K562 (cell line): ENCODE data around the gene ZNF599. TPM values are rescaled to one million over a fixed set of nuclear protein-coding genes. Genes with fewer than 3 reads are reported as not detected.
A peak's percentile ranks its signal among the peaks of the same experiment; 100 is the strongest.

Experiments
- ATF1 ChIP-seq, 2 experiments: fragments of 450-650 bp in 1 of 2; IDR thresholded peaks; 2 replicates each; pipeline ENCODE4 v1.6.1; 2016; ENCODE audit warnings: missing compliant biosample characterization in 1 of 2, missing genetic modification characterization in 1 of 2
- DACH1 ChIP-seq: fragments of 450-650 bp; IDR thresholded peaks from 2 replicates; pipeline ENCODE4 v1.6.1; 2018; ENCODE audit not compliant: partially characterized antibody
- DIDO1 ChIP-seq: fragments of 450-650 bp; IDR thresholded peaks from 2 replicates; pipeline ENCODE4 v1.6.1; 2016; ENCODE audit warnings: low read depth, missing biosample characterization, missing genetic modification characterization
- KAT7 ChIP-seq: sonication (generic); formaldehyde crosslinking; IDR thresholded peaks from 2 replicates; pipeline ENCODE4 v1.8.0; 2022; ENCODE audit warnings: missing genetic modification reagents, mild to moderate bottlenecking, borderline replicate concordance
- NKRF ChIP-seq: fragments of 450-650 bp; IDR thresholded peaks from 2 replicates; pipeline ENCODE4 v1.6.1; 2016; ENCODE audit warnings: borderline replicate concordance
- POLR2G ChIP-seq: fragments of 200-400 bp; formaldehyde crosslinking; IDR thresholded peaks from 2 replicates; pipeline ENCODE4 v1.6.1; 2017; ENCODE audit warnings: low read depth, mild to moderate bottlenecking, antibody characterized with exemption, low read length, moderate library complexity
- RBM15 ChIP-seq: fragments of 200-400 bp; formaldehyde crosslinking; IDR thresholded peaks from 2 replicates; pipeline ENCODE4 v1.6.1; 2018; ENCODE audit warnings: mild to moderate bottlenecking, low read length, moderate library complexity; ENCODE audit not compliant: insufficient read depth
- RREB1 ChIP-seq: fragments of 250-450 bp; sonication (Bioruptor Pico); IDR thresholded peaks from 2 replicates; pipeline ENCODE4 v1.4.0; 2020
- SAP30 ChIP-seq: fragments of 200-600 bp; sonication (generic); IDR thresholded peaks from 2 replicates; pipeline ENCODE4 v1.6.1; 2012; ENCODE audit warnings: borderline replicate concordance, low read depth, mild to moderate bottlenecking, moderate library complexity, low read length, control low read depth, inconsistent platforms; ENCODE audit not compliant: insufficient read depth, poor library complexity, severe bottlenecking
- SP1 ChIP-seq: sonication (generic); formaldehyde crosslinking; IDR thresholded peaks from 2 replicates; pipeline ENCODE4 v1.8.1; 2022; ENCODE audit warnings: mild to moderate bottlenecking, missing genetic modification reagents
- THRAP3 ChIP-seq: fragments of 450-650 bp; IDR thresholded peaks from 2 replicates; pipeline ENCODE4 v1.6.1; 2016; ENCODE audit warnings: mild to moderate bottlenecking, inconsistent platforms, borderline replicate concordance
- TRIM25 ChIP-seq: fragments of 450-650 bp; IDR thresholded peaks from 2 replicates; pipeline ENCODE4 v1.7.0; 2016; ENCODE audit warnings: borderline replicate concordance
- USF2 ChIP-seq: sonication (generic); formaldehyde crosslinking; IDR thresholded peaks from 2 replicates; pipeline ENCODE4 v1.5.0; 2020; ENCODE audit warnings: missing genetic modification reagents
- ZNF124 ChIP-seq: sonication (generic); formaldehyde crosslinking; IDR thresholded peaks from 2 replicates; pipeline ENCODE4 v1.8.1; 2022; ENCODE audit warnings: missing genetic modification reagents
- ZNF586 ChIP-seq: fragments of 450-650 bp; formaldehyde crosslinking; conservative IDR thresholded peaks from 2 replicates; pipeline ENCODE4 v1.4.0; 2020; ENCODE audit warnings: mild to moderate bottlenecking, moderate library complexity
- ZNF589 ChIP-seq: fragments of 200-800 bp; sonication (Bioruptor generic); IDR thresholded peaks from 2 replicates; pipeline ENCODE4 v1.6.1; 2016; ENCODE audit warnings: low read depth, missing genetic modification characterization, missing compliant biosample characterization
- polyA plus RNA-seq, 8 experiments: library from polyadenylated mRNA; depleted of rRNA in 4 of 8; stranded (reverse) in 5 of 8; unstranded in 3 of 8; fragments of >200 nt; fragmentation: Nextera tagmentation in 2 of 8; fragmentation: Illumina TruSeq in 1 of 8; extraction: Ambion mirVana in 2 of 8; extraction: Trizol in 1 of 8; gene quantifications; 2 replicates each; pipeline versions ENCODE4 v1.2.1 to v1.2.3, GENCODE V29; 2011 to 2014; ENCODE audit warnings: inconsistent platforms in 1 of 8, missing spikeins in 1 of 8
- total RNA-seq, 7 experiments: library from RNA; depleted of rRNA in 6 of 7; stranded (reverse); fragments of >200 nt in 6 of 7; fragmentation: Illumina TruSeq in 2 of 7; extraction: Trizol in 2 of 7; gene quantifications; 2 replicates each; pipeline versions ENCODE4 v1.2.1 to v1.2.3, GENCODE V29; 2011 to 2021; ENCODE audit warnings: low replicate concordance in 1 of 7

Gene ZNF599
- total and polyA plus RNA-seq, 9 of the 15 experiments (the other 6 are each of a cell fraction or from before 2014, with no cell fraction given), result 0.71 to 6.7 (median 2.8) TPM

- TF ChIP-seq USF2 (CRISPR knock-in tag), result peak; percentile 11; the same call in 1 of the 2 replicates
- no peak for TF ChIP-seq TRIM25
- no peak for TF ChIP-seq RREB1 (CRISPR knock-in tag)
- TF ChIP-seq SP1, result peak; percentile 23; the same call in 1 of the 2 replicates
- no peak for TF ChIP-seq POLR2G
- peak; percentile 11 for TF ChIP-seq DACH1
- peak; percentile 28; the same call in 1 of the 2 replicates for TF ChIP-seq DIDO1 (tag)
- no peak for TF ChIP-seq THRAP3
- 0 out of 2 replicates have a peak, but pooled peaks have one; percentile 68 for TF ChIP-seq KAT7
- peak; percentile 7 for TF ChIP-seq SAP30
- TF ChIP-seq RBM15, result no peak
- TF ChIP-seq NKRF, result peak; percentile 6; the same call in 1 of the 2 replicates
- no peak for TF ChIP-seq ZNF124 (CRISPR knock-in tag)
- peak; percentile 94 for TF ChIP-seq ATF1 (CRISPR knock-in tag; IDR thresholded peaks at IDR 0.05)
- no peak; the same call in 1 of the 2 replicates for TF ChIP-seq ATF1 (tag; IDR thresholded peaks at IDR 0.05)
- TF ChIP-seq ZNF586, result no peak
- no peak for TF ChIP-seq ZNF589 (CRISPR knock-in tag)
These were observed 38.4 kb downstream of the ZNF599 start (continued) for GRCh38 chr19:34734537-34735103.
